ENCODE results near the gene S100A8. TPM values are rescaled to one million over a fixed set of nuclear protein-coding genes. Genes with fewer than 3 reads are reported as not detected.

The S100A8 gene
- polyA plus RNA-seq, 1 donor from 2014 or later: 28.0 TPM

DNA sequence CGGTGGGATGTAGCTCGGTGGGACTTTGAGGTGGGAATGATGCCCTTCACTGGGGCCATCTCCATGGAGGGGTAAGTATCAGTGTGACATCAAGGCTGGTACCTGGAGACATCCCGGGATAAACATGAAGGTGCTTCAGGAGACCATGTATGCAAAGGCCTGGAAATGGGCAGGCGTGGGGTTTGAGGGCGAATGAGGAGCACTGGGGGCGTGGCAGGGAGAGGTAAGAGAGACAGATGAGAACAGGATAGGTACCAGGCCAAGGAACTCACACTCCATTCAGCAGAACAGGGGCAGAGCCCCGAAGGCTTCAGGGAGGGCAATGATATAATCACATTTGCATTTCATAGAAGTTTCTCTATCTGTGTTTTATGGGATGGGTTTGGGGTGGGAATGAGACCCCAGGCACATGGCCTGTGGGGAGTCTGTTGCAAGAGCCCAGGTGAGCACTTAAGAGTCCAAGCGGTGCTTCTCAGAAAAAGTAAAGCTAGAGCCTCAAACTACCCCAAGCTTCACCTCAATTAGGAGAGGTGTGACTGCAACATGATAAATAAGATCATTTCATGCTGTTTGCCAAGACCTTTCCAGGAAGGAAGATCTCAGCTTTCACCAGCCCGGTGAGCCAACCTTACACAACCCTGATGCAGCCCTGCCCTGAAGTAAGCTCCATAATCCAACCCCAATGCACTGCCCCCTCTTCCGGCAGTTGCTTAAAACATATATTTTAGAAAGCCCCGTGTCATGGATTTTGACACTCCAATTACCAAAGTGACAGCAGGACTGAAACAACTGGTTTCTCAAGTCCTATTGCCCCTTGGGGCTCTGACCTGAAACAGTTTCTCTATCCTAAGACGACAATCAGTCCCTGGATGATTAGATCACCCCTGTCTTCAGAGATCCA lies 25.9 kb downstream of the S100A8 start:
- Mint-ChIP-seq H3K27me3 (peaks cover 20% of the 10 kb centered on the region), H3K27ac (no peak overlapping the region), H3K36me3 (peaks cover 3% of the 10 kb centered on the region), H3K9me3 (no peaks in the 10 kb centered on the region), H3K4me3 (no peak overlapping the region), H3K4me1 (peaks cover 0 to 1% (median 0%) of the 10 kb centered on the region in 3 donors)

DNA sequence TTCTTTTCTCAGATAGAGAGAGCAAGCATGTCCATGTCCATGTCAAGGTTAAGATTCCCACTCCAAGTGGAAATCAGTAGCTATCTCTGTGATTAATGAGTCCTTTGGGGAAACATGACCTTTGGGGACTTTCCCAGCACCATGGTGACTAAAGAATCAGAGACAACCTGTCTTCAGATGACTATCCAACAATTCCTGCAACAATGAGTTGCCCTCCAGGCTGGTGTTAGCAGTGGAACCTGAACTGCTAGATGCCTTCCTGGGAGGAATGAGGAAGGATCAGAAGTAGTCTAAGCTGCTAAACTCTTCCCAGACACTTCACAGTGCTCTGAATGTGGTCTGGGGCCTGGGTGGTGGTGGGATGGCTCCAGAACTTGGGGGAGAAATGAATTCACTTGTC lies 26.7 kb downstream of the S100A8 start:
- H3K4me1 Mint-ChIP-seq: peaks cover 0 to 1% (median 1%) of the 10 kb centered on the region in 3 donors
- H3K9me3 Mint-ChIP-seq: no peaks in the 10 kb centered on the region
- H3K4me3 Mint-ChIP-seq: no peak overlapping the region
- H3K27ac Mint-ChIP-seq: no peak overlapping the region
- H3K27me3 Mint-ChIP-seq: peaks cover 20% of the 10 kb centered on the region
- H3K36me3 Mint-ChIP-seq: peaks cover 3% of the 10 kb centered on the region

DNA sequence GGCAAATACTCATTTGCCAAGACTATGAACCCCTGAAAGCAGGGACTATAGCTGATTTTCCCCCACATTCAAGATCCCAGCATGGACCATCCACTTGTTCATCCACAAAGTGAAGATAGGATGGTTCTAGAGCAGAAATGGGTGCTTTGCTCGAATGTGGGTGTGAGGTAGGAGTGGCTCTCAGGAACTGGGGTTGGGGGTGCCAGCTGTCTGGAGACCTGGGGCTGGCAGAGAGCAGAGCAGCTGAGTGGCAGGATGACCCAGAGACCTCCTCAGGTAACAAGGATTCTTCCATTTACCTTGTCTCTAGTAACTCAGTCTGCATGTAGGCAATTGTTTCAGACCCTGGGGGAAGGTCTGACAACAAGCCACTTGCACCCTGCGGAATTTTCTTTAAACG lies 27.2 kb downstream of the S100A8 start:
- Mint-ChIP-seq H3K27me3 (peaks cover 21% of the 10 kb centered on the region), H3K4me1 (peaks cover 0 to 1% (median 1%) of the 10 kb centered on the region in 3 donors), H3K4me3 (no peak overlapping the region), H3K27ac (no peak overlapping the region), H3K9me3 (no peaks in the 10 kb centered on the region), H3K36me3 (peaks cover 3% of the 10 kb centered on the region)

DNA sequence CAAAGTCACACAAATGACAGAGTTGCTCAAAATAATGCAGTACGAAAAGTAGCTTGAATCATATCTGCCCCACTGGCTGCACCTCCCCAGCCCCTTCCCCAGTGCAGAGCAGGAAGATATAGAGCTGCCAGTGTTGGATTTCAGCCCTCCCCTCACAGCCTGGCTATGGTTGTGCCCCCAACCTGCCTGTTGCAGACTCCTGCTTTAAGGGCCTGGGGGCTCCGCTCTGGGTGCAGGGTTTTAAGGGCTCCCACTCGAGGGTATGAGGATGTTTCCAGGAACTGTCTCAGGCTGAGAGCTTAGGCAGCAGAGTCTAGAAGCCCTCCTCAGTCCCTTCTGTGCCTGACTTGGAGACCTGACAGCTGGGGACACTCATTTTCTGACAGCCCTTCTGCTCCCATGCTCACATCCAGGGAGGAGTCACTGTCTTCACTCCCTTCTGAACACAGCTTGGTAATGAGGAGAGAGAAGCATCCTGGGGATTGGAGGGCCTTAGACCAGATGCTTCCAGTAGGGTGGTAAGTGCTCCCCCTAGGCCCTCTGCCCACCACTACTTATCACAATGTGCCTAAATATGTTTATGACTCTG lies 28.6 kb downstream of the S100A8 start:
- H3K4me1 Mint-ChIP-seq: peaks cover 0 to 13% (median 1%) of the 10 kb centered on the region in 3 donors
- peaks cover 25% of the 10 kb centered on the region for H3K27me3 Mint-ChIP-seq

DNA sequence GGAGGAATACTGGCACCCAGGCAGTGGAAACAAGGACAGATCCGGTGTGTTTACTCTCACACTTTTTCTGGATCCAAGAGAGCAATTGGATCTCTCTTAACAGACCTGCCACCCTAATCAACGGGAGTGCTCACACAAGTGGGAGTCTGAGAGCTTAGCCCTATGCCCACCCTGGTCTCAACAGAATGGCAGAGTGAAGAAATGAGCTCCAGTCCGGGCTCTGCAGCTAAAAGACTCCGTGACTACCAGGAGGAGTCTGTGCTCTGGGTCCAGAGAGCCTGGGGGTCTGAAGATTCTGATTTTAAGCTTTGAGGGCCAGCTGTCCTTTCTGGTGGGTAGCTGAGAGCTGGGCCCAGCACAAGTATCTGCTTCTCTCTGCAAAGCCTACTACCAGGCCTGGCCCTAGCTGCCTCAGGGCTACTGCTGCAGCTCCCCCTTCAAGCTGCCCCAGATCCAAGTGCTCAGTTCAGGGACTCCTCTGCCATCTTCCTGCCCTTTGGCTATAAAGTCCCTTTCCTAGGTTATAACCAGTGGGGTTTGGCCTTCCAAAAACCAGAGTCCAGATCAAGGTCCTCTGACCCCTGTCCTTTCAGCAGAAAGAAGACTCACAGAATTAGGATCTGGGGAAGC lies 29.3 kb downstream of the S100A8 start:
- Mint-ChIP-seq H3K27ac (peak overlapping the region in 1 of 3 donors; percentile 11), H3K4me1 (peaks cover 2 to 17% (median 3%) of the 10 kb centered on the region in 3 donors), H3K9me3 (no peaks in the 10 kb centered on the region), H3K27me3 (peaks cover 28% of the 10 kb centered on the region), H3K4me3 (no peak overlapping the region), H3K36me3 (peaks cover 3% of the 10 kb centered on the region)

More for the DNA sequence above, 28.6 kb downstream of the S100A8 start:
- Mint-ChIP-seq H3K36me3 (peaks cover 3% of the 10 kb centered on the region), H3K27ac (no peak overlapping the region), H3K9me3 (no peaks in the 10 kb centered on the region), H3K4me3 (no peak overlapping the region)

DNA sequence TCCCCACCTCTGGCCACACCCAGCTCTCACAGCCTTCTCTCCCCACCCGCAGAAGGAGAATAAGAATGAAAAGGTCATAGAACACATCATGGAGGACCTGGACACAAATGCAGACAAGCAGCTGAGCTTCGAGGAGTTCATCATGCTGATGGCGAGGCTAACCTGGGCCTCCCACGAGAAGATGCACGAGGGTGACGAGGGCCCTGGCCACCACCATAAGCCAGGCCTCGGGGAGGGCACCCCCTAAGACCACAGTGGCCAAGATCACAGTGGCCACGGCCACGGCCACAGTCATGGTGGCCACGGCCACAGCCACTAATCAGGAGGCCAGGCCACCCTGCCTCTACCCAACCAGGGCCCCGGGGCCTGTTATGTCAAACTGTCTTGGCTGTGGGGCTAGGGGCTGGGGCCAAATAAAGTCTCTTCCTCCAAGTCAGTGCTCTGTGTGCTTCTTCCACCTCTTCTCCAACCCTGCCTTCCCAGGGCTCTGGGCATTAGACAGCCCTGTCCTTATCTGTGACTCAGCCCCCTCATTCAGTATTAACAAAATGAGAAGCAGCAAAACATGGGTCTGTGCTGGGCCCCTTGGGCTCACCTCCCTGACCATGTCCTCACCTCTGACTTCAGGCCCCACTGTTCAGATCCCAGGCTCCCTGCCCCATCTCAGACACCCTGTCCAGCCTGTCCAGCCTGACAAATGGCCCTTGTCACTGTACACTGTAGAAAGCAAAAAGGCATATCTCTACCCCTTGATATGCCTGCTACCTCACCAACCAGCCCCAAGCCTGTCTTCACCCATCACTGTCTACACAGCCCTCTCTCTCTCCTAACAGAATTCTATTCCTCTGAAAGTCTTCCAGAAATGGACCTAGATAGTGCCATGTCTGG lies 30.0 kb downstream of the S100A8 start:
- H3K4me3 Mint-ChIP-seq: no peak overlapping the region
- peaks cover 25% of the 10 kb centered on the region for H3K27me3 Mint-ChIP-seq
- H3K27ac Mint-ChIP-seq: peak overlapping the region in 1 of 3 donors; percentile 11
- H3K4me1 Mint-ChIP-seq: peaks cover 3 to 18% (median 5%) of the 10 kb centered on the region in 3 donors
- no peaks in the 10 kb centered on the region for H3K9me3 Mint-ChIP-seq
- H3K36me3 Mint-ChIP-seq: peaks cover 1% of the 10 kb centered on the region

DNA sequence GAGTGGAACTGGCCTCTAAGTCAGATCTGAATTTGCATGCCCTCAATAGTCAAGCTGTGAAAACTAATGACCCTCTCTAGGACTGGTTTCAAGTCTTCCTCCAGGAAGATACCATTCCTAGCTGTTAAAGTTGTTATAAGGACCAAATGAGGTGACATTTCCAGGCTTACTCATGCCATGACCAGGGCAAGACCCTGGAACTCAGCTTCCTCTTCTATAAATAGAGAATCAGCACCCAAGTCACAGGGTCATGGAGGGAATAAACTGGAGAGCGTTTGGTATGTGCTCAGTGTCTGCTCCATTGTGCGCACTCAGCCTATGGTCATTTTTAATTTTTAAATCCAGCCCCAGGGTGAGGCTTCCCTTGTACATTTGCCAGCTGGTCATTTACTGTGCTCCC lies 30.7 kb downstream of the S100A8 start:
- Mint-ChIP-seq H3K4me1 (peaks cover 3 to 18% (median 5%) of the 10 kb centered on the region in 3 donors), H3K9me3 (no peaks in the 10 kb centered on the region), H3K27me3 (peaks cover 25% of the 10 kb centered on the region), H3K27ac (no peak overlapping the region), H3K36me3 (peaks cover 1% of the 10 kb centered on the region), H3K4me3 (no peak overlapping the region)

DNA sequence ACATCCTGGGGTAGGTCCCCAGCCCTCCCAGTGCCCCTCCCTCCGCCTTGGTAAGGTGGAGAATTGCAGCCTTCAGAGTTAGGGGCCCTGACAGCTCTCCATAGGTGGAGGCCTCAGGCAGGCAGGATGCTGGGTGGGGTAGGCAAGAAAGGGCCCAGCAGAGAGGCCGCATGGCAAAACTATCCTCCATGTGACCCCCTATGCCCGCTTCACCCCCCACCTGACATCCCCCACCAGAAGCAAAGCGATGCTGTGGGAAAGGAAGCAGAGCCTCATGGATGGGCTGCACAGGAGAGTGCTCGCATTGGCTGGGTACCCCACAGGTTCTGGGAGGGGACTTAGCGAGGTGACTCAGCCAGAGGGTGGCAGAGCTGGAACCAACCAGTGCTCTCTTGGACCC lies 31.6 kb downstream of the S100A8 start:
- no peaks in the 10 kb centered on the region for H3K9me3 Mint-ChIP-seq
- peaks cover 3 to 18% (median 5%) of the 10 kb centered on the region in 3 donors for H3K4me1 Mint-ChIP-seq
- no peak overlapping the region for H3K4me3 Mint-ChIP-seq

DNA sequence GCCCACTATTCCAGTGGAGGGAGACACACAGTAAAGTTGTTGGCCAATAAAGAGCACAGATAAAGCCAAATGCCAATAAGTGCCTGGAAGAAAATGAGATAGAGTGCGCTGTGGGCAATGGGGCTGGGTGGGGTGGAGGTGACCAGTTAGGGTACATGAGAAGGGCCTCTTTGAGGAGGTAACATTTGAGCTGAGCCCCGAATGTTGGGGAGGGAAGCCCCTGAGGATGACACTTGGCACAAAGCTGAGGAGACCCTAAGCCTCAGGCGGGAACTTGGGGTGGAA lies 32.2 kb downstream of the S100A8 start:
- Mint-ChIP-seq H3K9me3 (no peaks in the 10 kb centered on the region), H3K27me3 (peaks cover 15% of the 10 kb centered on the region), H3K4me3 (no peak overlapping the region), H3K36me3 (peaks cover 4% of the 10 kb centered on the region), H3K27ac (peak overlapping the region in 1 of 3 donors; percentile 61), H3K4me1 (peaks cover 3 to 18% (median 5%) of the 10 kb centered on the region in 3 donors)

More for the DNA sequence above, 31.6 kb downstream of the S100A8 start:
- H3K27ac Mint-ChIP-seq: no peak overlapping the region
- peaks cover 4% of the 10 kb centered on the region for H3K36me3 Mint-ChIP-seq
- peaks cover 16% of the 10 kb centered on the region for H3K27me3 Mint-ChIP-seq

DNA sequence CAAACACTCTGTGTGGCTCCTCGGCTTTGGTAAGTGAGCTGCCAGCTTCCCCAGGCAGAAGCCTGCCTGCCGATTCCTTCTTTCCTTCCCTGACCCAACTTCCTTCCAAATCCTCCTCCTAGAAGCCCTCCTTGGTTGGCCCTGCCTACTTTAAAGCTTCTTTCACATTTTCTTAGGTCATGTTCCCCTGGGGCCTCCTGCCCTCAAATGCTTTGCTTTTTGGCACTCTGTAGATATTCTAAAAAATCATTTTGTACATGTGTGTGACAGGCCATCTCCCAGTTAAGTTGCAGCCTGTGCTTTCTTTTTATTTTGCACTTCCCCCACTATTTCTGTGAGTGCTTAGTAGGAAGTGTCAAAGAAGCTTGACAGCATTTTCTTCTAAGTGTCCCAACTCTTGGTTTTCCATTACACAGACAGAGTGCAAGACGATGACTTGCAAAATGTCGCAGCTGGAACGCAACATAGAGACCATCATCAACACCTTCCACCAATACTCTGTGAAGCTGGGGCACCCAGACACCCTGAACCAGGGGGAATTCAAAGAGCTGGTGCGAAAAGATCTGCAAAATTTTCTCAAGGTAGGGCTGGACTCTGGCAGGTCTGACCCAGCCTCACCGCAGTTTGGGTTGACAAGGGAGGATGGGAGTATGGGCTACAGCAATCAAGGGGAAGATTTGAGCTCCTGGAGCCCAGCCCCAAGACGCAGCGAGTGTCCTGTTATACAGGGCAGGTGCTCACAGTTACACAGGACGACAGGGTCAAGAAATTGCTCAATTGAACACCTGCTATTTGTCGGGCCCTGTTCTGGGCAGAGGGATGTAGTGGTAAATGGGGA lies 32.8 kb downstream of the S100A8 start, which contains the start of gene S100A9:
Gene S100A9, plus strand, starts transcription at position 2 of the 838 bp plus-strand sequence. Its CDS starts 430 bp downstream, at position 432.
- peaks cover 13% of the 10 kb centered on the region for H3K27me3 Mint-ChIP-seq
- peaks cover 4% of the 10 kb centered on the region for H3K36me3 Mint-ChIP-seq
- peaks cover 3 to 18% (median 5%) of the 10 kb centered on the region in 3 donors for H3K4me1 Mint-ChIP-seq
- no peaks in the 10 kb centered on the region for H3K9me3 Mint-ChIP-seq
- H3K27ac Mint-ChIP-seq: peak within 1 kb of the TSS in 2 of 3 donors; percentile 17 to 61
- peak within 1 kb of the TSS in 2 of 4 donors; percentile 9 to 81 for H3K4me3 Mint-ChIP-seq

DNA sequence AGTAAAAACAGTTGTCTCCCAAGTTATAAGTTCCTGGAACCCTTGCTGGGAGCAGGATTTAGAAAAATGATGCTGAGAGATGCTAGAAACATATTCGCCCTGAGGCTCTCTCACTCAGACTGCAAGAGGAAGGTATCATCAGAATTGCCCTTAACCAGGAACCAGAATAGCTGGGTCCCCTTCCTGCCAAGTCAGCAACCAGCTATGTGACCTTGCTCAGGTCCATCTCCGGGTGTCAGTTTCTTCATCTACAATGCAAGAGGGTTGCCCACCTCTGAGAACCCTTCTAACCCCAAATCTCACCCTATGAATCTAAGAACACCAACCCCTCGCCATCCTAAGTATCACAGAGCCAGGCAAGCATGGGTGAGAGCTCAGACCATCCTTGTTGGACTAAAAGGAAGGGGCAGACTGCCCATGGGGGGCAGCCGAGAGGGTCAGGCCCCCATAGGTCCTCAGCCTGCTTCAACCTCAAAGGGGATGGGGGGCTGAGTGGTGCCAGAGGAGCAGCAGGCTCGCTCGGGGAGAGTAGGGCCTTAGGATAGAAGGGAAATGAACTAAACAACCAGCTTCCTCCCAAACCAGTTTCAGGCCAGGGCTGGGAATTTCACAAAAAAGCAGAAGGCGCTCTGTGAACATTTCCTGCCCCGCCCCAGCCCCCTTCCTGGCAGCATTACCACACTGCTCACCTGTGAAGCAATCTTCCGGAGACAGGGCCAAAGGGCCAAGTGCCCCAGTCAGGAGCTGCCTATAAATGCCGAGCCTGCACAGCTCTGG lies 33.6 kb downstream of the S100A8 start:
- H3K27ac Mint-ChIP-seq: peak overlapping the region in 1 of 3 donors; percentile 17
- H3K4me3 Mint-ChIP-seq: peak overlapping the region in 2 of 4 donors; percentile 9 to 81

DNA sequence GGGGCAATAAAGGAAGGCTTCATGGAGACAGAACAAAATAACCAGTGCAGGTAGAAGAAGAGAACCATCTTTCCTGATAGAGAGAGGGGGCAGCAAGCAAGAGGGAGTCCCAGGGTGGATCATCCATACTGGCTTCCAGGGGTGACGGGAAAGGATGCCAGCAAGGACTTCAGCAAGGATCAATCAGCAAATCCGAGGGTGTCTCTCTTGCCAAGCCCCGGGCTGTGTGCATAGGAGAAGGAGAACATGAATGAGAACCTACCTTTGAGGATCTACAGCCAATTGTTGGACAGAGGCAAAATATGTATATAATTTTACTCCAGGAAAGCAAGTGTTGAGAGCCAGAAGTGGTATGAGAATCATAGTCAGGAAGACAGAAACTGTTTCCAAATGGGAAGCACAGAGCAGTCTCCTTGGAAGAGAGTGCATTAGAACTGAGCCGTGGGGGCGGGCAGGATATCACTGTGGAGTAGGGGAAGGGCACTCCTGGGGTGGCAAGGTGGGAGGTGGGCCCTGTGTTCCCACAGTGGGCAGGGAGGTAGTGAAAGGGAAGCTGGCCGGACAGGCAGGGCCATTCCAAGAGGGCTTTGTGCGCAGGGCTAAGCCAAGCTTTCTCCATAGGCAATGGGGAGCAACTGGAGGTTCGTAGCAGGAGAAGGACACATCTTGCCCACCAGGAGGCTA lies 34.3 kb downstream of the S100A8 start:
- Mint-ChIP-seq H3K27me3 (peaks cover 13% of the 10 kb centered on the region), H3K27ac (no peak overlapping the region), H3K9me3 (no peaks in the 10 kb centered on the region), H3K36me3 (peaks cover 4% of the 10 kb centered on the region), H3K4me1 (peaks cover 3 to 18% (median 5%) of the 10 kb centered on the region in 3 donors), H3K4me3 (peak overlapping the region in 1 of 4 donors; percentile 13)

More for the DNA sequence above, 33.6 kb downstream of the S100A8 start:
- peaks cover 3 to 18% (median 5%) of the 10 kb centered on the region in 3 donors for H3K4me1 Mint-ChIP-seq
- peaks cover 4% of the 10 kb centered on the region for H3K36me3 Mint-ChIP-seq
- no peaks in the 10 kb centered on the region for H3K9me3 Mint-ChIP-seq
- H3K27me3 Mint-ChIP-seq: peaks cover 13% of the 10 kb centered on the region
